Inferior parietal cortex (tissue), 1 donor: ENCODE results near the gene PLCD3.

Experiments used
- DNase-seq: peaks from one replicate; pipeline ENCODE4 v3.0.0-alpha.2; 2016; ENCODE audit errors: extremely low spot score

Gene PLCD3

GRCh38 chr17:45132320-45132571, at the start of gene PLCD3:
TSS of gene PLCD3 (minus strand) at chr17:45132515. CDS start at chr17:45132410, 105 bp downstream.
- no peak for DNase-seq

- no peak for DNase-seq
Observed at GRCh38 chr17:45177563-45177962, 45.2 kb upstream of the PLCD3 start.

DNA sequence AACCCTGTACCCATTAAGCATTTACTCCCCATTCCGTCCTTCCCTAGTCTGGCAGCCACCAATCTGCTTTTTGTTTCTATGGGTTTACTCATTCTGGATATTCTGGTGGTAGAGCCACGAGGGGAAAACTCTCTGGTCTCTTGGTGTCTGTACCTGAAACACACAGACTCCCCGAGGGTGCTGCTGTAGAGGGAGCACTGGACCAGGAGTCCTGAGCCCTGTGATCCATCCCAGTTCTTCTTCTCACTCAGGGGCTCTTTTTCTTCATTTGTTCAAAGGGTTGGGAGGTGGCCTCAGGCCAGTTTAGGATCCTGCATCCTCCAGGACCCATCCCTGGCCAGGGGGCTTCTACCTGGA, 43.4 kb upstream of the PLCD3 start:
- DNase-seq = no peak

GRCh38 chr17:45172541-45173286, 40.4 kb upstream of the PLCD3 start:
- peak; percentile 84 for DNase-seq

DNA sequence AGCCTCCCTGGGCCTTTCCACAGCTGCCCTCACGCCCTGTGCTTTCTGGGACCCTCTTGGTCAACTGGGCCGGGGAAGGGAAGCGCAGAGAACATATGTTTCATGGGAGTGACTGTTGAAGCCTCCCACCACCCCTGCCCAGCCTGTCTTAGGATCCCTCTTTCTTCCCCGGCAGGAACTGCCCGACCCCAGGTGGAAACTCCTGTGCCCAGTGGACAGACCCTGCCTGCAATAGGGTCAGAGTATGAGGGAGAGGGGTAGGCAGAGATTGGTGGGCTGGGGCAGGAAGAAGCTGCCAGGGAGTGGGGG, 39.9 kb upstream of the PLCD3 start:
- DNase-seq = no peak

- no peak for DNase-seq
Observed at GRCh38 chr17:45171338-45172231, 39.3 kb upstream of the PLCD3 start.

- no peak for DNase-seq
Observed at GRCh38 chr17:45170931-45171337, 38.6 kb upstream of the PLCD3 start.

DNA sequence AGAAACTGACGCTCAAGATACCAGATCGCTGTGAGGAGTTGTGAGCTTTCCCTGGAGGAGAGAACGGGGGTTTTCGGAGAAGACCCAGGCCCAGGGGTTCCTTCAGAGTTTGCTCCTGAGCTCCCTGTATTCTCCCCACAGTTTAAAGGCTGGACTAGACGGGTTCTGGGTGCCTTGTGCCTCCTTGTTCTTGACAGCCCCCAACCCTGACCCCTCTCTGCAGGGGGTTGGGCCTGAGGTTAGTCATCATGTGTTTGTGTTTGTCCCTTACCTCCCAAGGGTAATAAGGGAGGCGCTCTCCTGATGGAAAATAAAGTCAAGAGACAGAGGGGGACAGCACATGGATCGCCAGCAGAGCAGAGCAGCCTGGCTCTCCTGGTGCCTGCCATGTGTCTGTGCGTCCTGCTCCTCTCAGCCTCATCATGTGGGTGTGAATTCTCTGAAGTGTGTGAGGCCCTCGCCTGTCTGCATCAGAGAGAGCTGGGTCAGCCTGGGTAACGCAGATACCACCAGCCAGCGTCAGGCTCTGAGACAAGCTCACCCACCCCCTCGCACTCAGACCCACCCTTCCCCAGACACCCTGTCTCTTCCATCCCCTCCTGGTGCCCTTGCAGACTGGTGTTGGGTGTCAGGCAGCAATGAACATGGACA, 38.1 kb upstream of the PLCD3 start:
- no peak for DNase-seq

DNA sequence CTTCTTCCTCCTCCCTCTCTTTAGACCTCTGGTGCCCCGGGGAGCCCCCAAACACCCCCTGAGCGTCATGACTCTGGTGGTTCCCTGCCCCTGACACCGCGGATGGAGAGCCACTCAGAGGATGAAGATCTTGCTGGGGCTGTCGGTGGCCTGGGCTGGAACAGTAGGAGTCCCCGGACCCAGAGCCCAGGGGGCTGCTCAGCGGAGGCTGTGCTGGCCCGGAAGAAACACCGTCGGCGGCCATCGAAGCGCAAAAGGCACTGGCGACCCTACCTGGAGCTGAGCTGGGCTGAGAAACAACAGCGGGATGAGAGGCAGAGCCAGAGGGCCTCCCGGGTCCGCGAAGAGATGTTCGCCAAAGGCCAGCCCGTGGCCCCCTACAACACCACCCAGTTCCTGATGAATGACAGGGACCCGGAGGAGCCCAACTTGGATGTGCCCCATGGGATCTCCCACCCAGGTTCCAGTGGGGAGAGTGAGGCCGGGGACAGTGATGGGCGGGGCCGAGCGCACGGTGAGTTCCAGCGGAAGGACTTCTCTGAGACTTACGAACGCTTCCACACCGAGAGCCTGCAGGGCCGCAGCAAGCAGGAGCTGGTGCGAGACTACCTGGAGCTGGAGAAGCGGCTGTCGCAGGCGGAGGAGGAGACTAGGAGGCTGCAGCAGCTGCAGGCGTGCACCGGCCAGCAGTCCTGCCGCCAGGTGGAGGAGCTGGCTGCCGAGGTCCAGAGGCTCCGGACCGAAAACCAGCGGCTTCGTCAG, 36.9 kb upstream of the PLCD3 start:
- no peak for DNase-seq

DNA sequence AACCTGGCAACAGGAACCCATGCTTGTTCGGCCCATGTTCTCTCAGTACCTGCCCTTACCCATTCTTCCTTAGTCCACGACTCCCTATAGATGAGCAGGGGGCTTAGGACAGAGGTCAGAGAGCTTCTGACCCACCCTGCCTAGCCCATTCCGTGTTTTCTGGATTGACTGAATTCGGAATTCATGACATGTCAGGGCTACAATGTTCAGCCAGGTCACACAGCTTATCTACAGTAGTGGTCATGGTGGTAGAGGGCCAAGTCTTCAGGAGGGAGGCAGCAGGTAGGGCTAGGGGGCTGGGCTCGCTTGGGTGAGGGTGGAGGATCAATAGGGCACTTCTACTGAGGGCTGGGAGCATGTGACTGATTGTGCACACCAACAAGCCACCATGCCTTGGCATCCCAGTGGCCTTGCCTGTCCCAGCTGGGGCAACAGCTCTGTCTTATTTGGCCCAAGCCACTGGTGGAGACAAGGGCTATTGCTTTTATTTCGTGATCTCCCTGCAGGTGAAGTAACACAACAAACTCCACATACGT, 32.5 kb upstream of the PLCD3 start:
- DNase-seq = no peak

DNA sequence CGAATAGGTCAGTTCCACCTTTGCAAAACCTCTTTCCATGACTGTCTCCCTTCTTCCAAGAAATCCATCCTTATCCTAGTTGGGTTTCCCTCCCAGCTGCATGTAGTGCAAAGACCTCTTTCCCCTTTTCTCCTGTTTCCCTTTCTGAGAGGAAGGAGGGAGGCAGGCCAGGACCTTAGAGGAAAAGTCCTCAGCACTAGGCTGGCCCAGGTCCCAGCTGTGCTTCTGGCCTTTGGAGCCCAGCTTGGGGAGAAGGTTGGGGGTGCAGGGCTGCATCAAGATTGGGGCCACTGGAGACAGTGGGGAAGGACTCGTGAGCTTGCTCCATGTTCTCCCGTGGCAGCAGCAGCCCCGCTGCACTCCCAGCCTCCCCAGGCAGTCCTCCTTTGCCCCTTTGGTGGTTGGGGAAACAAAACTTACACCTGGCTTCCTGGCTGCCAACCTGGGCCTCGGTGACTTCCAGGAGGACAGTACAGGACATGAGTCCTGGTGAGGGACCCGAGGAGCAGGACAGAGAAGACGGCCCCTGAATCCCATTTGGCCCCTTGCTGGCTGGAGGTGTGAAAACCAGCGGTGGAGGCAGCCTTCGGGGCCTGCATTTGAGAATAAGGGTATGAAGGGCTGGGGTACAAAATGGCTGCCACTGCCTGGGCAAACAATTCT, 29.8 kb upstream of the PLCD3 start:
- no peak for DNase-seq

GRCh38 chr17:45161288-45162024, 29.1 kb upstream of the PLCD3 start, which contains the start of gene HEXIM2:
TSS of gene HEXIM2 (plus strand) at chr17:45161875. CDS start at chr17:45162794, 919 bp downstream.
- peak; percentile 100 for DNase-seq

GRCh38 chr17:45160447-45161287, 28.4 kb upstream of the PLCD3 start:
- DNase-seq = no peak

DNA sequence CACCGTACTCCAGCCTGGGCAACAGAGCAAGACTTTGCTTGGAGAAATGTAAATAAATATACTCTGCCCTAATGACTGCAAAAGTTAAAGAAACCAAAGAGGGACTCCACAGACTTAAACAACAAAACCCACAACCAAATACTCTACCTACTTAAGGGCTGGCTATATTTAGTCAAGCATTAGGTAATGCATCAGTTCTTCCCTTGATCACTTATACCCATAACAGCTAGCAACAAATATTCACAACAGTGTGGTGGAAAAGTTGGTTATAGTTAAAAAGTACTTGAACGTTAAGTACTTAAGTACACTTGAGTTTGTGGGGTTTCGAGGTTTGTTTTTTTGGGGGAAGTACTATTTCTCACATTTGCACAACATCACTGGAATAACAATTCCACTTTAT, 23.9 kb upstream of the PLCD3 start:
- no peak for DNase-seq

DNA sequence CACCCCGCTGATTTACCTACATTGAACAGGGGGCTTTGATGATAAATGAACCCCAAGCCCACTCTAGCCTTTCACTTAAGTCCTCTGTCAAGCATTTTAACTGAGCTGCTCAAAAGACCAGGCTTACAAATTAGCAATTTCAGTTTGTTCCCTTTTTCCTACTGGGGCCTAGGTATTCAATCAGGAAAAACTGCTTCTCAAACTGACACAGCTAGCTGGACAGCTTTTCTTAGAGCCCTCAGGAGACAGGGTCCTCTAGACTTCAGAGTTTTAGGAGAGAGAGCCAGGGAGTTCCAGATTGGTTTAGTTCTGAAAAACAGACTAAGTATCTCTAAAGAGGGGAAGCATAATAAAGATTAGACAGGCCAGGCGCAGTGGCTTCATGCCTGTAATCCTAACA, 23.2 kb upstream of the PLCD3 start:
- DNase-seq = no peak

DNA sequence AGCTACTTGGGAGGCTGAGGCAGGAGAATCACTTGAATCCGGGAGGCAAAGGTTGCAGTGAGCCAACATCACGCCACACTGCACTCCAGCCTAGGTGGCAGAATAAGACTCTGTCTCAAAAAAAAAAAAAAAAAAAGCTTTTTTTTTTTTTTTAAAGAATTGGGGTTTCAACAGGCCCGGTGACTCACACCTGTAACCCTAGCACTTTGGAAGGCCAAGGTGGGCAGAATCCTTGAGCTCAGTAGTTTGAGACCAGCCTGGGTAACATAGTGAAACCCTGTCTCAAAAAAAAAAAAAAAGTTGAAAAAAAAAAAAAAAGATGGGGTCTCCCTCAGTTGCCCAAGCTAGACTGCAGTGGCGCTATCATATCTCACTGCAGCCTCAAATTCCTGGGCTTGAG, 22.7 kb upstream of the PLCD3 start:
- no peak for DNase-seq

GRCh38 chr17:45150911-45151809, 18.8 kb upstream of the PLCD3 start:
- DNase-seq = peak; percentile 39
